ENCODE measurements around the gene CRNKL1.

Gene CRNKL1

GRCh38 chr20:20089939-20090338, 37.7 kb upstream of the CRNKL1 start:
- no peak for TF ChIP-seq CTCF (IDR thresholded peaks at IDR 0.05; ENCODE audit: borderline replicate concordance, insufficient read depth, low read depth, low read length)
- no peak overlapping the region for H3K4me3 ChIP-seq (ENCODE audit: low read depth, low read length)

GRCh38 chr20:20089018-20089417, 36.8 kb upstream of the CRNKL1 start:
- no peak overlapping the region for H3K4me3 ChIP-seq (ENCODE audit: low read depth, low read length)
- no peak for TF ChIP-seq CTCF (IDR thresholded peaks at IDR 0.05; ENCODE audit: borderline replicate concordance, insufficient read depth, low read depth, low read length)

- no peak for TF ChIP-seq CTCF (IDR thresholded peaks at IDR 0.05; ENCODE audit: borderline replicate concordance, insufficient read depth, low read depth, low read length)
- H3K4me3 ChIP-seq (ENCODE audit: low read depth, low read length), result no peak overlapping the region
Observed at GRCh38 chr20:20085812-20086211, 33.5 kb upstream of the CRNKL1 start.

GRCh38 chr20:20085071-20085470, 32.8 kb upstream of the CRNKL1 start:
- no peak for TF ChIP-seq CTCF (IDR thresholded peaks at IDR 0.05; ENCODE audit: borderline replicate concordance, insufficient read depth, low read depth, low read length)
- no peak overlapping the region for H3K4me3 ChIP-seq (ENCODE audit: low read depth, low read length)

- no peak for TF ChIP-seq CTCF (IDR thresholded peaks at IDR 0.05; ENCODE audit: borderline replicate concordance, insufficient read depth, low read depth, low read length)
- H3K4me3 ChIP-seq (ENCODE audit: low read depth, low read length), result no peak overlapping the region
Observed at GRCh38 chr20:20084296-20084752, 32.1 kb upstream of the CRNKL1 start.

- 0 out of 2 replicates have a peak, but pooled peaks have one; percentile 7 for TF ChIP-seq CTCF (IDR thresholded peaks at IDR 0.05; ENCODE audit: borderline replicate concordance, insufficient read depth, low read depth, low read length)
- no peak overlapping the region for H3K4me3 ChIP-seq (ENCODE audit: low read depth, low read length)
Observed at GRCh38 chr20:20083807-20084206, 31.5 kb upstream of the CRNKL1 start.

- no peak overlapping the region for H3K4me3 ChIP-seq (ENCODE audit: low read depth, low read length)
- TF ChIP-seq CTCF (IDR thresholded peaks at IDR 0.05; ENCODE audit: borderline replicate concordance, insufficient read depth, low read depth, low read length), result no peak
Observed at GRCh38 chr20:20079102-20079784, 27.0 kb upstream of the CRNKL1 start.

Data from GM12875 (cell line).